ENCODE results near the gene RIOK2. TPM values are rescaled to one million over a fixed set of nuclear protein-coding genes. Genes with fewer than 3 reads are reported as not detected.

Gene RIOK2
- total RNA-seq, 1 experiment from 2014 or later = 45.7 TPM

DNA sequence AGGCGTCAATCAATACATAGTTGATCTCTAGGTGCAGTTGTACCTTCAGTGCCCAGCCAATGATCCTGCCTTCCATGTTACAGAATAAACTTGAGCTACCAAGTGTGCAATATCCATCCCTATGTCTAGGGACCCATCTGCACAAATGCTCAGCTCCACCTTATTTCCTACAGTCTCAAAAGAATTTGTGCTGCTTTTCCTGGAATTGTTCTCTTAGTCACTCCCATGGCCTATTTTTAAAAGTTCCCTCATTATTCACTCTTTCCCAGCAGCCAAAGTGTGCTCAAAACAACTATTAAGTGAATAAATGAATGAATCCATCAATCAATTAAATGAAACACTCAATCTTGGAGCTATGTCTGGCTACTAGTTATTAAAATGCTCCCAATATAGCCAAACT lies 55.3 kb downstream of the RIOK2 start:
- H3K27me3 Mint-ChIP-seq (ENCODE audit: insufficient read depth, unreplicated experiment) = no peaks in the 10 kb centered on the region
- no peak overlapping the region for H3K4me3 Mint-ChIP-seq (ENCODE audit: unreplicated experiment)
- no peak for DNase-seq (ENCODE audit: unreplicated experiment)
- H3K4me1 Mint-ChIP-seq (ENCODE audit: insufficient read depth, unreplicated experiment) = no peaks in the 10 kb centered on the region
- H3K27ac Mint-ChIP-seq (ENCODE audit: low read depth, unreplicated experiment) = no peak overlapping the region
- no TSS peak for BruUV-seq (replicated peaks)
- H3K36me3 Mint-ChIP-seq (ENCODE audit: insufficient read depth, unreplicated experiment) = no peaks in the 10 kb centered on the region
- ChIA-PET POLR2A (interaction anchor here (0.9 to 1.2 kb wide), 2 partner anchors 14 to 18 kb away, joined by 3 to 4 read pairs; no protein-coding TSS in a partner anchor), CTCF (interaction anchor here (0.6 to 1.8 kb wide), 5 partner anchors 13 to 1777 kb away, joined by 3 to 6 read pairs (median 5); no protein-coding TSS in a partner anchor)
- TF ChIP-seq CTCF (IDR thresholded peaks at IDR 0.05; ENCODE audit: unreplicated experiment) = no peak
- intact Hi-C loops (cut with micrococcal nuclease) = no loop called here
- H3K9me3 Mint-ChIP-seq (ENCODE audit: unreplicated experiment) = no peaks in the 10 kb centered on the region

DNA sequence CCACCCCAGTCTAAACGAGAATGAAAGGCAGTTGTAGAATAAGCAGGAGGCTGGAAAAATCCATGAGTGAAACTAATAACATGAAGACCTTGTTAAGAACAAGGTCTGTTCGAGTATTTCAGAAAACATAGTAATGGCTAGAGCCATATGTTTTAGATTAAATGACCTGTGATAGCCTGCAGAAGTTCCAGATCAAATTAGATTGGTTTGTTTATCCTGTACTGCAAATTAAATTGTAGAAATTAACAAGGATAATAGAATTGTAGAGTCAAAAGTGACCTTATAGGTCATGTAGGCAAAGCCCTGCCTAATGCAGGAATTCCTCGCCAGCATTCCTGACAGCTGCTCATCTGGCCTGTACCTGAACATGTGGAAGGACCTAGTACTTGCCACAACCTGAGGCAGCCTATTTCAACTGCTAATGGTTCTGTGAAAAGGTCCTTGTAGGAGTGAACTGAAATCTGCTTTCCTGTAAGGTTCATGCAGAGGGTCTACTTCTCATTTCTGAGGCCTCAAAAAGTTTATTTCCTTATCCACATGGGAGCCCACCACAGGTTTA lies 57.8 kb downstream of the RIOK2 start:
- no TSS peak for BruUV-seq (replicated peaks)
- Mint-ChIP-seq H3K36me3 (ENCODE audit: insufficient read depth, unreplicated experiment) (no peaks in the 10 kb centered on the region), H3K27me3 (ENCODE audit: insufficient read depth, unreplicated experiment) (no peaks in the 10 kb centered on the region), H3K4me3 (ENCODE audit: unreplicated experiment) (no peak overlapping the region), H3K4me1 (ENCODE audit: insufficient read depth, unreplicated experiment) (no peaks in the 10 kb centered on the region), H3K27ac (ENCODE audit: low read depth, unreplicated experiment) (no peak overlapping the region), H3K9me3 (ENCODE audit: unreplicated experiment) (no peaks in the 10 kb centered on the region)
- DNase-seq (ENCODE audit: unreplicated experiment) = no peak
- ChIA-PET POLR2A (no interaction called here), CTCF (interaction anchor here (0.9 kb wide), 1 partner anchor 18 kb away, joined by 4 read pairs; the partner anchor contains the start of gene LIX1)
- no peak for TF ChIP-seq CTCF (IDR thresholded peaks at IDR 0.05; ENCODE audit: unreplicated experiment)
- intact Hi-C loops (cut with micrococcal nuclease) = no loop called here

DNA sequence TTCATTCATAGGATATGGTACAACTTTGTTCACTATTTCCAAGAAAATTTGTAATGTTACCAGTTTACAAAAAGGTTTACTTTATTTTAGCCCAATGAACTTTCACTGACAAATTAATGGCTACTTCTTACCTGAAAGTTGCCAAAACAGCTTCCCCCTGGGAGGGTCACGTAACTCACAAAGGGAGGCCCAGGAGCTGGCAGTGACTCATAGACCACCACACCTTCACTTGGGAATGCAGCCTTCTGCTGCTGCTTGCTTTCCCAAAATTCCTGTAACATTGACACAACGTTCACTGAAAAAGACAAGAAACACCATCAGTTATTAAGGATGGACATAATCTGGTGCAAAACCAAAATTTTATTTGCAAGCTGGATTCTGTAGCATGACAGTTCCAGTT lies 58.7 kb downstream of the RIOK2 start:
- Mint-ChIP-seq H3K4me3 (ENCODE audit: unreplicated experiment) (no peak overlapping the region), H3K36me3 (ENCODE audit: insufficient read depth, unreplicated experiment) (no peaks in the 10 kb centered on the region), H3K27ac (ENCODE audit: low read depth, unreplicated experiment) (no peak overlapping the region), H3K27me3 (ENCODE audit: insufficient read depth, unreplicated experiment) (no peaks in the 10 kb centered on the region), H3K9me3 (ENCODE audit: unreplicated experiment) (no peaks in the 10 kb centered on the region), H3K4me1 (ENCODE audit: insufficient read depth, unreplicated experiment) (no peaks in the 10 kb centered on the region)
- ChIA-PET CTCF (interaction anchor here (0.9 kb wide), 1 partner anchor 19 kb away, joined by 4 read pairs; the partner anchor contains the start of gene LIX1), POLR2A (no interaction called here)
- intact Hi-C loops (cut with micrococcal nuclease) = no loop called here
- DNase-seq (ENCODE audit: unreplicated experiment) = peak; percentile 25
- BruUV-seq (replicated peaks) = no TSS peak
- TF ChIP-seq CTCF (IDR thresholded peaks at IDR 0.05; ENCODE audit: unreplicated experiment) = no peak

DNA sequence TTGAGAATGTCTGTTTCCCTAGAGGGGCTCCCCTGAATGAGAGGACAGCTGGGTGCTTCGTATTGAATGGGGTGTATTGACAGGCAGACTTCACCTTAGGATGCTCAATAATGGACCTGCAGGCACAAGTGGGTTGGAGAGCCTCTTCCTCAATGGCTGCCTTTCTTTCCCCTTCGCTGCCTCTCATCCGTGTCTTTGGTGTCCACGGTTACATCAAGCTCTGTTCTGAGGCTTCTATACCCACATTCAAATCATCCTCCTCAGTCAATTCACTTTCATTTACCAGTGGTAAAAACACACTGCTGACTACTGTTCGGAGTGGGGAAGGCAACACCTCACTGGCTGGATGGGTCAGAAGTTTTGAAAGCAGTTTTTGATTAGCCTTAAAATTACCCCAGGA lies 61.2 kb downstream of the RIOK2 start:
- intact Hi-C loops (cut with micrococcal nuclease) = no loop called here
- no peaks in the 10 kb centered on the region for H3K36me3 Mint-ChIP-seq (ENCODE audit: insufficient read depth, unreplicated experiment)
- POLR2A ChIA-PET = interaction anchor here (0.7 kb wide), 1 partner anchor 15 kb away, joined by 3 read pairs; no protein-coding TSS in a partner anchor
- CTCF ChIA-PET = interaction anchor here (0.6 to 1.1 kb wide), 2 partner anchors 9 to 23 kb away, joined by 3 read pairs; no protein-coding TSS in a partner anchor
- no TSS peak for BruUV-seq (replicated peaks)
- TF ChIP-seq CTCF (IDR thresholded peaks at IDR 0.05; ENCODE audit: unreplicated experiment) = no peak
- no peak overlapping the region for H3K27ac Mint-ChIP-seq (ENCODE audit: low read depth, unreplicated experiment)
- no peaks in the 10 kb centered on the region for H3K4me1 Mint-ChIP-seq (ENCODE audit: insufficient read depth, unreplicated experiment)
- H3K9me3 Mint-ChIP-seq (ENCODE audit: unreplicated experiment) = no peaks in the 10 kb centered on the region
- no peak for DNase-seq (ENCODE audit: unreplicated experiment)
- H3K4me3 Mint-ChIP-seq (ENCODE audit: unreplicated experiment) = no peak overlapping the region
- no peaks in the 10 kb centered on the region for H3K27me3 Mint-ChIP-seq (ENCODE audit: insufficient read depth, unreplicated experiment)

Data from MCF 10A (cell line).